HL-60 (cell line): Measurements from ENCODE around the gene PLEKHB2.
"Not testable (repeated sequence)": the region's sequence is repeated elsewhere in the genome, so short reads cannot be mapped to it uniquely, and the experiment has no call there.

Experiments
- DNase-seq, 2 experiments: peaks; one replicate each; pipeline ENCODE4 v3.0.0-alpha.2; 2010 to 2020; ENCODE audit warnings: low read depth in 1 of 2, low spot score in 1 of 2
- H3K27ac ChIP-seq: fragments of 250-450 bp; sonication (Bioruptor Pico); replicated peaks from 2 replicates; pipeline ENCODE4 v1.5.1; 2020; ENCODE audit warnings: mild to moderate bottlenecking, moderate library complexity
- H3K27me3 ChIP-seq: fragments of 250-450 bp; sonication (Bioruptor Pico); 2 replicates; pipeline ENCODE4 v1.5.1; 2021; ENCODE audit warnings: mild to moderate bottlenecking, moderate library complexity; ENCODE audit not compliant: insufficient read depth, poor library complexity, severe bottlenecking
- H3K4me3 ChIP-seq: replicated peaks from 2 replicates; pipeline ENCODE4 v1.5.1; 2011; ENCODE audit warnings: mild to moderate bottlenecking, control low read depth, low read length; ENCODE audit not compliant: insufficient read depth
- CTCF ChIP-seq: IDR thresholded peaks from one replicate; pipeline ENCODE4 v1.5.1; 2011; ENCODE audit warnings: low read length, control low read depth, inconsistent platforms; ENCODE audit not compliant: insufficient read depth
- GABPA ChIP-seq: IDR thresholded peaks from 2 replicates; pipeline ENCODE4 v1.6.1; 2012; ENCODE audit warnings: low read depth
- POLR2AphosphoS5 ChIP-seq: IDR thresholded peaks from 2 replicates; pipeline ENCODE4 v1.6.1; 2012; ENCODE audit warnings: low read depth
- REST ChIP-seq: IDR thresholded peaks from 2 replicates; pipeline ENCODE4 v1.6.1; 2012; ENCODE audit warnings: low read depth; ENCODE audit not compliant: insufficient replicate concordance
- SPI1 ChIP-seq: IDR thresholded peaks from 2 replicates; pipeline ENCODE4 v1.6.1; 2012; ENCODE audit warnings: low read depth, mild to moderate bottlenecking, borderline replicate concordance

The PLEKHB2 gene

GRCh38 chr2:131064589-131065512, 40.3 kb upstream of the PLEKHB2 start:
- H3K27me3 ChIP-seq: no peaks in the 10 kb centered on the region
- TF ChIP-seq POLR2AphosphoS5 (no peak), SPI1 (no peak), GABPA (no peak), CTCF (no peak), REST (no peak)
- H3K4me3 ChIP-seq: no peak overlapping the region
- no peak for DNase-seq
- H3K27ac ChIP-seq: no peak overlapping the region

- TF ChIP-seq POLR2AphosphoS5 (no peak), GABPA (no peak), CTCF (no peak), REST (no peak), SPI1 (no peak)
- no peak overlapping the region for H3K4me3 ChIP-seq
- H3K27ac ChIP-seq: no peak overlapping the region
- no peak for DNase-seq
- no peaks in the 10 kb centered on the region for H3K27me3 ChIP-seq
Measured at GRCh38 chr2:131067465-131068125, 37.5 kb upstream of the PLEKHB2 start.

- DNase-seq: not testable (repeated sequence)
Measured at GRCh38 chr2:131068172-131068571, 37.0 kb upstream of the PLEKHB2 start.

GRCh38 chr2:131075578-131075977, 29.6 kb upstream of the PLEKHB2 start:
- DNase-seq, H3K27me3 ChIP-seq, H3K4me3 ChIP-seq, H3K27ac ChIP-seq: not testable (repeated sequence)

More at GRCh38 chr2:131068172-131068571, 37.0 kb upstream of the PLEKHB2 start:
- not testable (repeated sequence) for H3K4me3 ChIP-seq, H3K27ac ChIP-seq, H3K27me3 ChIP-seq
